Lung (tissue), 12 donors: ENCODE measurements around the gene KCNK2. TPM values are rescaled to one million over a fixed set of nuclear protein-coding genes. Genes with fewer than 3 reads are reported as not detected.

Source experiments
- ATAC-seq: fragments of 200-7000 bp; cut with Tn5 transposase; one replicate; pipeline ENCODE4 v1.9.1; 2020; ENCODE audit warnings: moderate number of reproducible peaks; ENCODE audit not compliant: insufficient read depth, low FRiP score
- DNase-seq, 3 donors: peaks; one replicate each; pipeline ENCODE4 v3.0.0-alpha.2; 2013 to 2017
- H3K27ac ChIP-seq, 2 donors: one replicate each; pipeline ENCODE4 v1.5.1; 2013; ENCODE audit warnings: mild to moderate bottlenecking in 2 of 2, moderate library complexity in 2 of 2, control low read depth in 1 of 2, inconsistent platforms in 1 of 2, low read depth in 1 of 2, low read length in 1 of 2
- H3K27me3 ChIP-seq, 3 donors: one replicate each; pipeline ENCODE4 v1.5.1; 2013; ENCODE audit warnings: low read length in 2 of 3; ENCODE audit not compliant: control insufficient read depth in 3 of 3, insufficient read depth in 3 of 3
- H3K36me3 ChIP-seq, 4 donors: one replicate each; pipeline ENCODE4 v1.5.1; 2013; ENCODE audit warnings: low read length in 4 of 4, mild to moderate bottlenecking in 1 of 4, moderate library complexity in 1 of 4; ENCODE audit not compliant: control insufficient read depth in 4 of 4, insufficient read depth in 4 of 4
- H3K4me1 ChIP-seq, 5 donors: one replicate each; pipeline ENCODE4 v1.5.1; 2013; ENCODE audit warnings: low read length in 5 of 5, mild to moderate bottlenecking in 2 of 5, moderate library complexity in 1 of 5; ENCODE audit not compliant: control insufficient read depth in 5 of 5, insufficient read depth in 5 of 5
- H3K4me3 ChIP-seq: one replicate; pipeline ENCODE4 v1.5.1; 2013; ENCODE audit warnings: mild to moderate bottlenecking, control low read depth, moderate library complexity
- H3K9ac ChIP-seq, 2 donors: one replicate each; pipeline ENCODE4 v1.5.1; 2013; ENCODE audit warnings: low read length in 2 of 2, control low read depth in 1 of 2; ENCODE audit not compliant: insufficient read depth in 1 of 2
- H3K9me3 ChIP-seq, 4 donors: one replicate each; pipeline ENCODE4 v1.5.1; 2013; ENCODE audit warnings: low read length in 3 of 4, mild to moderate bottlenecking in 1 of 4, moderate library complexity in 1 of 4; ENCODE audit not compliant: control insufficient read depth in 4 of 4, insufficient read depth in 3 of 4
- CTCF ChIP-seq: IDR thresholded peaks from 2 replicates; pipeline ENCODE4 v1.5.1; 2012; ENCODE audit warnings: mild to moderate bottlenecking; ENCODE audit errors: control extremely low read depth, extremely low read depth
- WGBS, 2 donors: extraction: QIAGEN DNeasy Blood & Tissue Kit; methylation state at CpG; one replicate each; pipeline ENCODE4 v1.1.7; 2013; 5-methylcytosine and 5-hydroxymethylcytosine counted together
- polyA plus RNA-seq, 2 donors: library from polyadenylated mRNA; stranded (reverse); fragments of 200-250 nt; gene quantifications; one replicate each; pipeline ENCODE4 v1.2.1, GENCODE V29; 2013
- total RNA-seq, 2 donors: library from RNA; depleted of rRNA in 1 of 2; stranded (reverse); fragments of >200 nt in 1 of 2; gene quantifications; one replicate each; pipeline ENCODE4 v1.2.1, GENCODE V29; 2014 to 2021
- donor health status: control.
- donor health status: control.
- donor health status: Bipolar disorder and iron deficiency.
- donor health status: healthy.
- donor health status: DM: yes; HTN: yes; CAD: no.

The KCNK2 gene
- total and polyA plus RNA-seq, 4 donors, result 0.05 to 0.71 (median 0.18) TPM

GRCh38 chr1:215109171-215109570 is 26.6 kb downstream of the KCNK2 start:
- no peaks in the 10 kb centered on the region for H3K4me1 ChIP-seq
- WGBS, 2 donors, result 79 to 84% methylated on average over 5 of the region's 5 CpGs
- H3K36me3 ChIP-seq, result no peaks in the 10 kb centered on the region
- no peak for TF ChIP-seq CTCF
- H3K27ac ChIP-seq, result no peak overlapping the region
- no peak overlapping the region for H3K4me3 ChIP-seq
- ATAC-seq, result no peak
- H3K9ac ChIP-seq, result no peak overlapping the region
- DNase-seq, result no peak
- H3K27me3 ChIP-seq, result no peaks in the 10 kb centered on the region
- H3K9me3 ChIP-seq, result peaks cover 0 to 2% (median 0%) of the 10 kb centered on the region in 4 donors

GRCh38 chr1:215111916-215112315 is 29.4 kb downstream of the KCNK2 start:
- peaks cover 0 to 2% (median 0%) of the 10 kb centered on the region in 4 donors for H3K9me3 ChIP-seq
- no peaks in the 10 kb centered on the region for H3K4me1 ChIP-seq
- H3K36me3 ChIP-seq, result no peaks in the 10 kb centered on the region
- no peak for TF ChIP-seq CTCF
- no peak overlapping the region for H3K27ac ChIP-seq
- H3K9ac ChIP-seq, result no peak overlapping the region
- no peaks in the 10 kb centered on the region for H3K27me3 ChIP-seq
- DNase-seq, result no peak
- ATAC-seq, result no peak
- H3K4me3 ChIP-seq, result no peak overlapping the region
- 89 to 96% methylated on average over 3 of the region's 3 CpGs for WGBS, 2 donors

- H3K9ac ChIP-seq, result no peak overlapping the region
- no peaks in the 10 kb centered on the region for H3K9me3 ChIP-seq
- 82 to 91% methylated on average over 3 of the region's 3 CpGs for WGBS, 2 donors
- no peaks in the 10 kb centered on the region for H3K27me3 ChIP-seq
- no peaks in the 10 kb centered on the region for H3K4me1 ChIP-seq
- no peak for TF ChIP-seq CTCF
- H3K27ac ChIP-seq, result no peak overlapping the region
- ATAC-seq (no peak), DNase-seq (no peak)
- H3K36me3 ChIP-seq, result no peaks in the 10 kb centered on the region
- H3K4me3 ChIP-seq, result no peak overlapping the region
These were observed 31.2 kb downstream of the KCNK2 start for GRCh38 chr1:215113776-215114153.
